ENCODE measurements around the gene TNIP2.

Gene TNIP2

GRCh38 chr4:2798399-2799223, 42.5 kb upstream of the TNIP2 start:
- Histone ChIP-seq H3K4me1 (ENCODE audit: control insufficient read depth, insufficient read depth, low read length) (peaks cover 66% of the 10 kb centered on the region), H3K9ac (ENCODE audit: low read length) (no peak overlapping the region), H3K4me3 (ENCODE audit: low read length) (no peak overlapping the region), H3K9me3 (ENCODE audit: control insufficient read depth, low read length) (no peaks in the 10 kb centered on the region), H3K36me3 (ENCODE audit: control insufficient read depth, insufficient read depth, low read length, severe bottlenecking) (peaks cover 5% of the 10 kb centered on the region), H3K27me3 (replicated peaks; ENCODE audit: control insufficient read depth, insufficient read depth, low read length) (no peaks in the 10 kb centered on the region)
- no peak for DNase-seq (ENCODE audit: low read depth)

GRCh38 chr4:2797545-2798305, 41.6 kb upstream of the TNIP2 start:
- no peaks in the 10 kb centered on the region for H3K27me3 ChIP-seq (replicated peaks; ENCODE audit: control insufficient read depth, insufficient read depth, low read length)
- H3K4me3 ChIP-seq (ENCODE audit: low read length): no peak overlapping the region
- H3K4me1 ChIP-seq (ENCODE audit: control insufficient read depth, insufficient read depth, low read length): peaks cover 58% of the 10 kb centered on the region
- no peak overlapping the region for H3K9ac ChIP-seq (ENCODE audit: low read length)
- DNase-seq (ENCODE audit: low read depth): no peak
- no peaks in the 10 kb centered on the region for H3K9me3 ChIP-seq (ENCODE audit: control insufficient read depth, low read length)
- peaks cover 5% of the 10 kb centered on the region for H3K36me3 ChIP-seq (ENCODE audit: control insufficient read depth, insufficient read depth, low read length, severe bottlenecking)

- Histone ChIP-seq H3K9ac (ENCODE audit: low read length) (no peak overlapping the region), H3K9me3 (ENCODE audit: control insufficient read depth, low read length) (no peaks in the 10 kb centered on the region), H3K27me3 (replicated peaks; ENCODE audit: control insufficient read depth, insufficient read depth, low read length) (no peaks in the 10 kb centered on the region), H3K4me1 (ENCODE audit: control insufficient read depth, insufficient read depth, low read length) (peaks cover 54% of the 10 kb centered on the region), H3K36me3 (ENCODE audit: control insufficient read depth, insufficient read depth, low read length, severe bottlenecking) (peaks cover 5% of the 10 kb centered on the region), H3K4me3 (ENCODE audit: low read length) (no peak overlapping the region)
- DNase-seq (ENCODE audit: low read depth): no peak
These were observed 40.9 kb upstream of the TNIP2 start for GRCh38 chr4:2796849-2797544.

GRCh38 chr4:2795893-2796848, 40.0 kb upstream of the TNIP2 start:
- H3K4me3 ChIP-seq (ENCODE audit: low read length): no peak overlapping the region
- peaks cover 46% of the 10 kb centered on the region for H3K4me1 ChIP-seq (ENCODE audit: control insufficient read depth, insufficient read depth, low read length)
- H3K9me3 ChIP-seq (ENCODE audit: control insufficient read depth, low read length): no peaks in the 10 kb centered on the region
- no peak overlapping the region for H3K9ac ChIP-seq (ENCODE audit: low read length)
- no peaks in the 10 kb centered on the region for H3K27me3 ChIP-seq (replicated peaks; ENCODE audit: control insufficient read depth, insufficient read depth, low read length)
- peaks cover 5% of the 10 kb centered on the region for H3K36me3 ChIP-seq (ENCODE audit: control insufficient read depth, insufficient read depth, low read length, severe bottlenecking)
- DNase-seq (ENCODE audit: low read depth): peak; percentile 68

- no peak for DNase-seq (ENCODE audit: low read depth)
- Histone ChIP-seq H3K36me3 (ENCODE audit: control insufficient read depth, insufficient read depth, low read length, severe bottlenecking) (peaks cover 5% of the 10 kb centered on the region), H3K4me1 (ENCODE audit: control insufficient read depth, insufficient read depth, low read length) (peaks cover 38% of the 10 kb centered on the region), H3K9ac (ENCODE audit: low read length) (peak overlapping the region; percentile 82), H3K27me3 (replicated peaks; ENCODE audit: control insufficient read depth, insufficient read depth, low read length) (no peaks in the 10 kb centered on the region), H3K9me3 (ENCODE audit: control insufficient read depth, low read length) (no peaks in the 10 kb centered on the region), H3K4me3 (ENCODE audit: low read length) (peak overlapping the region; percentile 82)
These were observed 39.3 kb upstream of the TNIP2 start for GRCh38 chr4:2795300-2795892.

GRCh38 chr4:2794486-2795299, 38.6 kb upstream of the TNIP2 start:
- Histone ChIP-seq H3K4me1 (ENCODE audit: control insufficient read depth, insufficient read depth, low read length) (peaks cover 33% of the 10 kb centered on the region), H3K27me3 (replicated peaks; ENCODE audit: control insufficient read depth, insufficient read depth, low read length) (no peaks in the 10 kb centered on the region), H3K9ac (ENCODE audit: low read length) (peak overlapping the region; percentile 82), H3K9me3 (ENCODE audit: control insufficient read depth, low read length) (no peaks in the 10 kb centered on the region), H3K36me3 (ENCODE audit: control insufficient read depth, insufficient read depth, low read length, severe bottlenecking) (peaks cover 5% of the 10 kb centered on the region), H3K4me3 (ENCODE audit: low read length) (peak overlapping the region; percentile 82)
- peak; percentile 73 for DNase-seq (ENCODE audit: low read depth)

- Histone ChIP-seq H3K9me3 (ENCODE audit: control insufficient read depth, low read length) (no peaks in the 10 kb centered on the region), H3K27me3 (replicated peaks; ENCODE audit: control insufficient read depth, insufficient read depth, low read length) (no peaks in the 10 kb centered on the region), H3K4me3 (ENCODE audit: low read length) (peak overlapping the region; percentile 82), H3K4me1 (ENCODE audit: control insufficient read depth, insufficient read depth, low read length) (peaks cover 33% of the 10 kb centered on the region), H3K36me3 (ENCODE audit: control insufficient read depth, insufficient read depth, low read length, severe bottlenecking) (peaks cover 5% of the 10 kb centered on the region), H3K9ac (ENCODE audit: low read length) (peak overlapping the region; percentile 82)
- DNase-seq (ENCODE audit: low read depth): peak; percentile 71
These were observed 37.7 kb upstream of the TNIP2 start for GRCh38 chr4:2793586-2794485.

- H3K9me3 ChIP-seq (ENCODE audit: control insufficient read depth, low read length): no peaks in the 10 kb centered on the region
- no peaks in the 10 kb centered on the region for H3K27me3 ChIP-seq (replicated peaks; ENCODE audit: control insufficient read depth, insufficient read depth, low read length)
- peak within 1 kb of the TSS; percentile 82 for H3K9ac ChIP-seq (ENCODE audit: low read length)
- peaks cover 33% of the 10 kb centered on the region for H3K4me1 ChIP-seq (ENCODE audit: control insufficient read depth, insufficient read depth, low read length)
- peak within 1 kb of the TSS; percentile 82 for H3K4me3 ChIP-seq (ENCODE audit: low read length)
- H3K36me3 ChIP-seq (ENCODE audit: control insufficient read depth, insufficient read depth, low read length, severe bottlenecking): peaks cover 5% of the 10 kb centered on the region
- DNase-seq (ENCODE audit: low read depth): peak; percentile 92
These were observed 36.8 kb upstream of the TNIP2 start, which contains the start of gene SH3BP2 for GRCh38 chr4:2792711-2793585. TSS of gene SH3BP2 (plus strand) at chr4:2793085. CDS start at chr4:2820618, 27,533 bp downstream.

All from adipocyte (in vitro differentiated cells).